Smooth muscle cell (in vitro differentiated cells): ENCODE data around the gene SEMA3G. TPM values are rescaled to one million over a fixed set of nuclear protein-coding genes. Genes with fewer than 3 reads are reported as not detected.

Experiments used
- DNase-seq: peaks from one replicate; lab custom pipeline; 2025; ENCODE audit not compliant: unreplicated experiment; lab: John Stamatoyannopoulos, UW
- H2AFZ ChIP-seq: fragments of 200-600 bp; sonication (generic); 2 replicates; pipeline ENCODE4 v1.6.0; 2016; ENCODE audit warnings: antibody characterized with exemption, low read depth, mild to moderate bottlenecking
- H3F3A ChIP-seq: fragments of 200-600 bp; sonication (generic); 2 replicates; pipeline ENCODE4 v1.6.0; 2017; ENCODE audit warnings: antibody characterized with exemption, low read depth
- H3K27ac ChIP-seq: fragments of 200-600 bp; sonication (generic); 2 replicates; pipeline ENCODE4 v1.5.1; 2016; ENCODE audit warnings: low read depth, mild to moderate bottlenecking
- H3K27me3 ChIP-seq: fragments of 200-600 bp; sonication (generic); 2 replicates; pipeline ENCODE4 v1.6.1; 2016; ENCODE audit warnings: low read depth, mild to moderate bottlenecking
- H3K36me3 ChIP-seq: fragments of 200-600 bp; sonication (generic); 2 replicates; pipeline ENCODE4 v1.5.1; 2016; ENCODE audit warnings: low read depth
- H3K4me1 ChIP-seq: fragments of 200-600 bp; sonication (generic); 2 replicates; pipeline ENCODE4 v1.5.1; 2016; ENCODE audit warnings: low read depth
- H3K4me2 ChIP-seq: fragments of 200-600 bp; sonication (generic); 2 replicates; pipeline ENCODE4 v1.6.0; 2016; ENCODE audit warnings: mild to moderate bottlenecking
- H3K4me3 ChIP-seq: fragments of 200-600 bp; sonication (generic); 2 replicates; pipeline ENCODE4 v1.5.1; 2016; ENCODE audit warnings: mild to moderate bottlenecking
- H3K79me2 ChIP-seq: fragments of 200-600 bp; sonication (generic); 2 replicates; pipeline ENCODE4 v1.6.0; 2016; ENCODE audit warnings: low read depth, mild to moderate bottlenecking
- H3K9ac ChIP-seq: fragments of 200-600 bp; sonication (generic); 2 replicates; pipeline ENCODE4 v1.6.0; 2016; ENCODE audit warnings: low read depth
- H3K9me3 ChIP-seq: fragments of 200-600 bp; sonication (generic); replicated peaks from 2 replicates; pipeline ENCODE4 v1.5.1; 2016; ENCODE audit warnings: low read depth
- H4K20me1 ChIP-seq: fragments of 200-600 bp; sonication (generic); 2 replicates; pipeline ENCODE4 v1.6.0; 2016; ENCODE audit warnings: low read depth
- WGBS: methylation state at CpG from one replicate; pipeline ENCODE4 v1.1.7; 2016; ENCODE audit warnings: low lambda C conversion rate; 5-methylcytosine and 5-hydroxymethylcytosine counted together
- polyA plus RNA-seq: library from polyadenylated mRNA; unstranded; fragments of >200 nt; fragmentation: Nextera tagmentation; extraction: Ambion mirVana; gene quantifications from 2 replicates; pipeline ENCODE4 v1.2.1, GENCODE V29; 2016
- total RNA-seq: library from RNA; depleted of rRNA; stranded (reverse); fragments of >200 nt; gene quantifications from 2 replicates; pipeline ENCODE4 v1.2.3, GENCODE V29; 2014
- TF ChIP-seq, protein P1 (sequence below): fragments of 200-600 bp; sonication (generic); IDR thresholded peaks from 2 replicates; pipeline ENCODE4 v1.5.1; 2017; ENCODE audit warnings: borderline replicate concordance, mild to moderate bottlenecking, antibody characterized with exemption; ENCODE audit not compliant: insufficient read depth, poor library complexity, severe bottlenecking

The SEMA3G gene
- total and polyA plus RNA-seq, 2 experiments from 2014 or later = 0.09 TPM

DNA sequence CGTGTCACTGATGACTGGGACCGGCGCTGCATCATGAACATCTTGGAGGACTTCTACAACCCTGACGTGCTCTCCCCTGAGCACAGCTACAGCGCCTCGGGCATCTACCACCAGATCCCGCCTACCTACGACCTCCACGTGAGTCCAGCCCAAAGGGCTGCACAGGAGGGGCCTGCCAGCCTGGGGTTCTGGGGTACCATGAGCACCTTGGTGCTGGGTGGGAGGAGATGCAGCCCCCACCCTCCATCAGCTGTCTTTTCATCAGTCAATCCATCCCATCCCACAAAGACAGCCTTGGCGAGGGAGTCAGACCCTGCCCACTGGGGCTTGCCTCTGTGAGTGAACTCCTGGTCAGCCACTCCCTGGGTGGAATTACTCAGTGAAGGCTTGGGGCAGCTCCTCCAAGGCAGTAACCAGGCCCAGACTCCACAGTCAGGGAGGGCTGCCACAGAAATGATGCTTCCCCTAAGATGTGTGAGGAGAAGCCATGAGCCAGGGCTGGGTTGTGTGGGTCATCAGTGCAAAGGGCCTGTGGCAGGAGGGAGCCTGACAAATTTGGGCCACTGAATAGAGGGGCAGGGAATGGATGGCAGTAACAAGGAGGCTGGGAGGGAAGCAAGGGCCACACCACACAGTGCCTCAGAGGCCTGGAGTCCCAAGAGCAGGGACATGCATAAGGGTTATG, 47.9 kb downstream of the SEMA3G start:
- H3K4me2 ChIP-seq = no peak overlapping the region
- no peak overlapping the region for H3K4me3 ChIP-seq
- no peaks in the 10 kb centered on the region for H3F3A ChIP-seq
- H3K79me2 ChIP-seq = no peaks in the 10 kb centered on the region
- H3K4me1 ChIP-seq = no peaks in the 10 kb centered on the region
- no peaks in the 10 kb centered on the region for H4K20me1 ChIP-seq
- no peak overlapping the region for H3K9ac ChIP-seq
- no peaks in the 10 kb centered on the region for H3K36me3 ChIP-seq
- 89% methylated on average over 6 of the region's 10 CpGs for WGBS
- TF ChIP-seq, protein P1, sequence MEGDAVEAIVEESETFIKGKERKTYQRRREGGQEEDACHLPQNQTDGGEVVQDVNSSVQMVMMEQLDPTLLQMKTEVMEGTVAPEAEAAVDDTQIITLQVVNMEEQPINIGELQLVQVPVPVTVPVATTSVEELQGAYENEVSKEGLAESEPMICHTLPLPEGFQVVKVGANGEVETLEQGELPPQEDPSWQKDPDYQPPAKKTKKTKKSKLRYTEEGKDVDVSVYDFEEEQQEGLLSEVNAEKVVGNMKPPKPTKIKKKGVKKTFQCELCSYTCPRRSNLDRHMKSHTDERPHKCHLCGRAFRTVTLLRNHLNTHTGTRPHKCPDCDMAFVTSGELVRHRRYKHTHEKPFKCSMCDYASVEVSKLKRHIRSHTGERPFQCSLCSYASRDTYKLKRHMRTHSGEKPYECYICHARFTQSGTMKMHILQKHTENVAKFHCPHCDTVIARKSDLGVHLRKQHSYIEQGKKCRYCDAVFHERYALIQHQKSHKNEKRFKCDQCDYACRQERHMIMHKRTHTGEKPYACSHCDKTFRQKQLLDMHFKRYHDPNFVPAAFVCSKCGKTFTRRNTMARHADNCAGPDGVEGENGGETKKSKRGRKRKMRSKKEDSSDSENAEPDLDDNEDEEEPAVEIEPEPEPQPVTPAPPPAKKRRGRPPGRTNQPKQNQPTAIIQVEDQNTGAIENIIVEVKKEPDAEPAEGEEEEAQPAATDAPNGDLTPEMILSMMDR = no peak
- no peaks in the 10 kb centered on the region for H3K9me3 ChIP-seq
- H2AFZ ChIP-seq = no peak overlapping the region
- H3K27ac ChIP-seq = no peak overlapping the region
- H3K27me3 ChIP-seq = no peaks in the 10 kb centered on the region
- no peak for DNase-seq

DNA sequence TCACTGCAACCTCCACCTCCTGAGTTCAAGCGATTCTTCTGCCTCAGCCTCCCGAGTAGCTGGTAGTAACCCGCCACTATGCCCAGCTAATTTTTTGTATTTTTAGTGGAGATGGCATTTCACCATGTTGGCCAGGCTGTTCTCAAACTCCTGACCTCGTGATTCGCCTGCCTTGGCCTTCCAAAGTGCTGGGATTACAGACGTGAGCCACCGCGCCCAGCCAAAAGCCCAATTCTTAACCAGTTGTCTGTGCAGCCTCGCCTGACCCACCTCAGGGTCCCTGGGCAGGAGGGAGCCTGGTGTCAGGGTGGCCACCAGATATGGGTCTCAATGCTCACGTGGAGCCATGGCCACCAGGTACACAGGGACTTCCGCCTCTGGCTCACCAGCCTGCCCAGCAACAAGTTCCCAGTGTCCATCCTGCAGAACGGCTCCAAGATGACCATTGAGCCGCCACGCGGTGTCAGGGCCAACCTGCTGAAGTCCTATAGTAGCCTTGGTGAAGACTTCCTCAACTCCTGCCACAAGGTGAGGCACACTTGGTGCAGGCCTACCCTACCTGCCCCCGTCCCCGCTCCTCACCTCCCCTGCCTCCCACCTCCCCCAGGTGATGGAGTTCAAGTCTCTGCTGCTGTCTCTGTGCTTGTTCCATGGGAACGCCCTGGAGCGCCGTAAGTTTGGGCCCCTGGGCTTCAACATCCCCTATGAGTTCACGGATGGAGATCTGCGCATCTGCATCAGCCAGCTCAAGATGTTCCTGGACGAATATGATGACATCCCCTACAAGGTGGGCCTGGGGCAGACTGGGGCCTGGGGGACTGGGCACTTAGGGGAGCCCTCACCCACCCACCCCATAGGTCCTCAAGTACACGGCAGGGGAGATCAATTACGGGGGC, 48.6 kb downstream of the SEMA3G start:
- Histone ChIP-seq H3K27me3 (no peaks in the 10 kb centered on the region), H2AFZ (no peak overlapping the region), H3F3A (no peaks in the 10 kb centered on the region), H4K20me1 (no peaks in the 10 kb centered on the region), H3K9ac (no peak overlapping the region), H3K4me2 (no peak overlapping the region), H3K27ac (no peak overlapping the region), H3K36me3 (no peaks in the 10 kb centered on the region), H3K4me3 (no peak overlapping the region), H3K79me2 (no peaks in the 10 kb centered on the region), H3K4me1 (no peaks in the 10 kb centered on the region), H3K9me3 (no peaks in the 10 kb centered on the region)
- TF ChIP-seq, protein P1 = no peak
- WGBS = 89% methylated on average over 19 of the region's 25 CpGs
- DNase-seq = no peak

DNA sequence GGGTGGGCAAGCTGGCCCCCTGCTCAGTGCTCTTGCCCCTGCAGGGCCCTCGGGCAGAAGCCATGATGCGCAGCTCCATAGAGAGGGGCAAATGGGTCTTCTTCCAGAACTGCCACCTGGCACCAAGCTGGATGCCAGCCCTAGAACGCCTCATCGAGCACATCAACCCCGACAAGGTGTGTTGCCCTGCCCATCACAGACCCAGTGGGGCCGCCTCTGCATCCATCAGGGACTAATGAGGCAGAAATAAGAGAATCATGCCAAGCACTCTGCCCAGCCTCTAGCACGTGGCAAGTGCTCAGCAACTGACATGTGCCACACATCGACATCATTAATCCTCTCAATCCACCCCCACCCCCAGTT, 49.4 kb downstream of the SEMA3G start:
- Histone ChIP-seq H3F3A (no peaks in the 10 kb centered on the region), H3K36me3 (no peaks in the 10 kb centered on the region), H3K27me3 (no peaks in the 10 kb centered on the region), H3K27ac (no peak overlapping the region), H2AFZ (no peak overlapping the region), H4K20me1 (no peaks in the 10 kb centered on the region), H3K4me1 (no peaks in the 10 kb centered on the region), H3K4me3 (no peak overlapping the region), H3K9me3 (no peaks in the 10 kb centered on the region), H3K79me2 (no peaks in the 10 kb centered on the region), H3K9ac (no peak overlapping the region), H3K4me2 (no peak overlapping the region)
- no peak for DNase-seq
- WGBS = 85% methylated on average over 8 of the region's 8 CpGs
- TF ChIP-seq, protein P1 = no peak
